ENCODE measurements around the gene PARD3. TPM values are rescaled to one million over a fixed set of nuclear protein-coding genes. Genes with fewer than 3 reads are reported as not detected.
A peak's percentile ranks its signal among the peaks of the same experiment; 100 is the strongest.

PARD3 gene
- total and polyA plus RNA-seq, 2 donors (not counting 1 experiment from before 2014, with no cell fraction given) = 24.0 to 46.4 TPM

GRCh38 chr10:34114914-34115313 is 700.2 kb downstream of the PARD3 start:
- H3K9me3 ChIP-seq (ENCODE audit: control insufficient read depth, insufficient read depth, low read depth, low read length) = no peaks in the 10 kb centered on the region
- H3K4me1 ChIP-seq (ENCODE audit: control insufficient read depth, extremely low read depth, insufficient read depth, low read length) = peaks cover 9% of the 10 kb centered on the region
- H4K20me1 ChIP-seq (ENCODE audit: control insufficient read depth, extremely low read depth, insufficient read depth, low read length) = no peaks in the 10 kb centered on the region
- TF ChIP-seq EZH2 (IDR thresholded peaks at IDR 0.05; ENCODE audit: low read length, missing control alignments) (no peak), CTCF (conservative IDR thresholded peaks at IDR 0.05 in 1 of 2, IDR thresholded peaks at IDR 0.05 in 1 of 2; ENCODE audit: low read depth in 1 of 2, low read length in 2 of 2) (no peak)
- DNase-seq (ENCODE audit: low read depth in 2 of 2) = no peak
- no peak overlapping the region for H2AFZ ChIP-seq (ENCODE audit: low read length)
- no peak overlapping the region for H3K4me2 ChIP-seq (ENCODE audit: extremely low read depth, insufficient read depth, low read length)
- H3K36me3 ChIP-seq (ENCODE audit: control insufficient read depth, insufficient read depth, low read length) = no peaks in the 10 kb centered on the region
- no peaks in the 10 kb centered on the region for H3K79me2 ChIP-seq (ENCODE audit: control insufficient read depth, insufficient read depth, low read length)
- H3K27me3 ChIP-seq (ENCODE audit: control insufficient read depth, insufficient read depth, low read length) = no peaks in the 10 kb centered on the region
- no peak overlapping the region for H3K27ac ChIP-seq (ENCODE audit: insufficient read depth, low read length)
- no peak overlapping the region for H3K4me3 ChIP-seq (replicated peaks in 1 of 4; ENCODE audit: control extremely low read depth in 1 of 4, insufficient read depth in 1 of 4, low read depth in 3 of 4, low read length in 4 of 4)
- no peak overlapping the region for H3K9ac ChIP-seq (ENCODE audit: insufficient read depth, low read length)

- Histone ChIP-seq H2AFZ (ENCODE audit: low read length) (no peak overlapping the region), H3K9me3 (ENCODE audit: control insufficient read depth, insufficient read depth, low read depth, low read length) (no peaks in the 10 kb centered on the region), H3K4me3 (replicated peaks in 1 of 4; ENCODE audit: control extremely low read depth in 1 of 4, insufficient read depth in 1 of 4, low read depth in 3 of 4, low read length in 4 of 4) (no peak overlapping the region), H3K27me3 (ENCODE audit: control insufficient read depth, insufficient read depth, low read length) (no peaks in the 10 kb centered on the region), H3K4me2 (ENCODE audit: extremely low read depth, insufficient read depth, low read length) (no peak overlapping the region), H3K79me2 (ENCODE audit: control insufficient read depth, insufficient read depth, low read length) (no peaks in the 10 kb centered on the region), H3K9ac (ENCODE audit: insufficient read depth, low read length) (no peak overlapping the region), H3K4me1 (ENCODE audit: control insufficient read depth, extremely low read depth, insufficient read depth, low read length) (peaks cover 9% of the 10 kb centered on the region), H4K20me1 (ENCODE audit: control insufficient read depth, extremely low read depth, insufficient read depth, low read length) (no peaks in the 10 kb centered on the region), H3K27ac (ENCODE audit: insufficient read depth, low read length) (no peak overlapping the region), H3K36me3 (ENCODE audit: control insufficient read depth, insufficient read depth, low read length) (no peaks in the 10 kb centered on the region)
- DNase-seq (ENCODE audit: low read depth in 2 of 2) = no peak
- no peak for TF ChIP-seq EZH2 (IDR thresholded peaks at IDR 0.05; ENCODE audit: low read length, missing control alignments)
- TF ChIP-seq CTCF (conservative IDR thresholded peaks at IDR 0.05 in 1 of 2, IDR thresholded peaks at IDR 0.05 in 1 of 2; ENCODE audit: low read depth in 1 of 2, low read length in 2 of 2) = no peak
Observed at GRCh38 chr10:34113504-34114225, 701.4 kb downstream of the PARD3 start.

GRCh38 chr10:34112171-34112782 is 702.8 kb downstream of the PARD3 start:
- Histone ChIP-seq H3K9ac (ENCODE audit: insufficient read depth, low read length) (no peak overlapping the region), H3K27me3 (ENCODE audit: control insufficient read depth, insufficient read depth, low read length) (no peaks in the 10 kb centered on the region), H3K4me2 (ENCODE audit: extremely low read depth, insufficient read depth, low read length) (no peak overlapping the region), H2AFZ (ENCODE audit: low read length) (no peak overlapping the region), H3K9me3 (ENCODE audit: control insufficient read depth, insufficient read depth, low read depth, low read length) (no peaks in the 10 kb centered on the region), H4K20me1 (ENCODE audit: control insufficient read depth, extremely low read depth, insufficient read depth, low read length) (no peaks in the 10 kb centered on the region), H3K36me3 (ENCODE audit: control insufficient read depth, insufficient read depth, low read length) (no peaks in the 10 kb centered on the region), H3K4me1 (ENCODE audit: control insufficient read depth, extremely low read depth, insufficient read depth, low read length) (peaks cover 9% of the 10 kb centered on the region), H3K27ac (ENCODE audit: insufficient read depth, low read length) (no peak overlapping the region), H3K4me3 (replicated peaks in 1 of 4; ENCODE audit: control extremely low read depth in 1 of 4, insufficient read depth in 1 of 4, low read depth in 3 of 4, low read length in 4 of 4) (no peak overlapping the region), H3K79me2 (ENCODE audit: control insufficient read depth, insufficient read depth, low read length) (no peaks in the 10 kb centered on the region)
- TF ChIP-seq EZH2 (IDR thresholded peaks at IDR 0.05; ENCODE audit: low read length, missing control alignments) (no peak), CTCF (conservative IDR thresholded peaks at IDR 0.05 in 1 of 2, IDR thresholded peaks at IDR 0.05 in 1 of 2; ENCODE audit: low read depth in 1 of 2, low read length in 2 of 2) (no peak)
- DNase-seq (ENCODE audit: low read depth in 2 of 2) = peak in 1 of 2 donors; percentile 85

All from fibroblast of lung (primary cell).